Fibroblast of the aortic adventitia (primary cell): ENCODE data around the gene CPS1. TPM values are rescaled to one million over a fixed set of nuclear protein-coding genes. Genes with fewer than 3 reads are reported as not detected.

Experiments
- DNase-seq: peaks from one replicate; pipeline ENCODE4 v3.0.0-alpha.2; 2010; ENCODE audit warnings: low read depth
- H3K4me3 ChIP-seq: 2 replicates; pipeline ENCODE4 v1.5.1; 2011; ENCODE audit warnings: low read depth, mild to moderate bottlenecking, control low read depth, low read length, moderate library complexity
- total RNA-seq: library from RNA; depleted of rRNA; stranded (reverse); fragments of >200 nt; gene quantifications from 2 replicates; pipeline ENCODE4 v1.2.3, GENCODE V29; 2012; ENCODE audit warnings: low replicate concordance
- TF ChIP-seq, protein P1 (sequence below): IDR thresholded peaks from 2 replicates; pipeline ENCODE4 v1.5.1; 2011; ENCODE audit warnings: mild to moderate bottlenecking, low read length, control low read depth, inconsistent platforms; ENCODE audit not compliant: insufficient read depth

The CPS1 gene
- total RNA-seq, 1 donor = 35.7 TPM

DNA sequence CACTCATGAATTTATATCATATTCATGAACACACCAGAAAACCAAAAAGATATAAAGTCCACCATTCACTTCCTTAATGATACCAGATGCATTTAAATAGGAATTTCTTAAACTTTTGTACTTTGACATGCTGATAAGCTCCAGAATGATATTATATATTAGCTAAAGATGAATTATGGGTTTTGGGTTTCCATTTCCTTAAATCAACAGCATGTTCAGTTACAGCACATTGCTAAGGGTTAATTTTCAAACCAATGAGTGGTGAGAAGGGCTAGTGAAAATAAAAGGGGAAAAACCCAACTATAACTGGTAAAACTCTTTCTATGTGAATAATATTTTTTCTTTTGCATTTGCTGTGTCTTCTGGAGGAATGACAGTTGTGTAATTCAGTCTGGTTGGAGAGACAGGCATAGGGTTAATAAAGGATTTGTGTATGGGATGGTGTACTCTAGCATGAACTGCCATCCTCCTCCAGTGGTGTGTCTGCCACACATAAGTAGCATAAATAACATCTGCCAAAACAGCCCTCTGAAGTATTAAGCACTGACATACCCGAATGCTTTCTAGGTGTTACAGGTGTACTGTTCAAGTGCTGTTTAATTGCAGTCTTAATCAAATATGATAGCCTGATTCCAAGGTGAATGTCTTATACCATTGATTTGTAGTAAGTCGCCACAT lies 19.3 kb upstream of the CPS1 start:
- DNase-seq = no peak
- TF ChIP-seq, protein P1, sequence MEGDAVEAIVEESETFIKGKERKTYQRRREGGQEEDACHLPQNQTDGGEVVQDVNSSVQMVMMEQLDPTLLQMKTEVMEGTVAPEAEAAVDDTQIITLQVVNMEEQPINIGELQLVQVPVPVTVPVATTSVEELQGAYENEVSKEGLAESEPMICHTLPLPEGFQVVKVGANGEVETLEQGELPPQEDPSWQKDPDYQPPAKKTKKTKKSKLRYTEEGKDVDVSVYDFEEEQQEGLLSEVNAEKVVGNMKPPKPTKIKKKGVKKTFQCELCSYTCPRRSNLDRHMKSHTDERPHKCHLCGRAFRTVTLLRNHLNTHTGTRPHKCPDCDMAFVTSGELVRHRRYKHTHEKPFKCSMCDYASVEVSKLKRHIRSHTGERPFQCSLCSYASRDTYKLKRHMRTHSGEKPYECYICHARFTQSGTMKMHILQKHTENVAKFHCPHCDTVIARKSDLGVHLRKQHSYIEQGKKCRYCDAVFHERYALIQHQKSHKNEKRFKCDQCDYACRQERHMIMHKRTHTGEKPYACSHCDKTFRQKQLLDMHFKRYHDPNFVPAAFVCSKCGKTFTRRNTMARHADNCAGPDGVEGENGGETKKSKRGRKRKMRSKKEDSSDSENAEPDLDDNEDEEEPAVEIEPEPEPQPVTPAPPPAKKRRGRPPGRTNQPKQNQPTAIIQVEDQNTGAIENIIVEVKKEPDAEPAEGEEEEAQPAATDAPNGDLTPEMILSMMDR = no peak

DNA sequence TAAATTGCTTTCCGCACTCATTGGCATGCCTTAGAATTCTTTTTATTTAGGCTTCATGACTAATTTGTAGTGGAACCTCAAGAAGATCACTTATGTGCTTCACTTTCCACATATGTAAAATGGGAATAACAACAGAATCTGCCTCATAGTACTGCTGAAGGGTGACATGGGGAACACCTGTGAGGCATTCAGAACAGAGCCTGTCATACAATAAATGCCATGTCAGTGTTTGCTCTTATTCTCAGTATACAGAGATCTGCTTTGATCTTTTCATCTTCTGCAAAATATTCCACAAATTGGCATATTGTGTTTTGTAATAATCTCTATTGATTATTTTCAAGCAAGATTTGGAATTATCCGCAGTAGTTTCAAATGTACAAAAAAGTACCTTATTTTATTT lies 17.4 kb upstream of the CPS1 start:
- DNase-seq = no peak
- no peak overlapping the region for H3K4me3 ChIP-seq
- TF ChIP-seq, protein P1 = no peak

More for the DNA sequence above, 19.3 kb upstream of the CPS1 start:
- H3K4me3 ChIP-seq = no peak overlapping the region

DNA sequence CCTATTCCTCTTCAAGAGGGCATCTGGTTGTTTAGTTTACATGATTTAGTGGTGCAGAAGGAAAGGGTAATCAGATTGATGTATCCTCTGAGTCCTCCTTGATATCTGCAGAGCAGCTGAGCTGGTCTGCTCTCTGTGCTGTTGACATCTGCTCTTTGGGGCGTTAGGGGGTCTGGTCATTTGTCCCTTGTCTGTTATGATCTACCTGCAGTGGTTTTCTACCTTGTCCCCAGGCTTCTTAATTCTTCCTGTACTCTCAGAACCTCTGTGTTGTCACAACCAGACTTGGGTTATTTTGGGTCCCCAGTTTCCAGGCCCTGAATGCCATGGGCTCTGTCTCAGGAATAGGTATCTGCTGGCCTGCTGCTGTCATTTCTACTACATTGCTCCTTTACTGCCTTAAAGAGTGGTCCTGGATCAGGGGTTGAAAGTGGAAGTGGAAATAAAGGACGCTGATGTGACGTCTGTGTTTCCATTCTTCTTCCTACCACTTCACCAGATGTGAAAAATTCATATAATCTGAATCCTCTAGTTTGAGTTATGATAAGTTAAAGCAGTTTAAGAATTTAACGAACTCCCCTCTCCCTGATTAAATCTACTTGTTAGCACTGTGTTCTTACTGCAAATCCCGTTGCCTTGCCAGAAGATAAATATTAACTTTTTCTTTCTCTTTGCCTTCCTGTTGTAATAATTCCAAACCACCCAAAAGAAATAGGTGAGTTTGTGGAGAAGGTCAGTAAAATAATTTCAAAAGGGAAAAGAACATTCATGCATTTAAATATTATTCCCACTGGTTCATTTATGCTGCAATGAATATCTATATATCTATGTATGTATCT lies 16.6 kb upstream of the CPS1 start:
- TF ChIP-seq, protein P1 = no peak
- no peak for DNase-seq
- no peak overlapping the region for H3K4me3 ChIP-seq

DNA sequence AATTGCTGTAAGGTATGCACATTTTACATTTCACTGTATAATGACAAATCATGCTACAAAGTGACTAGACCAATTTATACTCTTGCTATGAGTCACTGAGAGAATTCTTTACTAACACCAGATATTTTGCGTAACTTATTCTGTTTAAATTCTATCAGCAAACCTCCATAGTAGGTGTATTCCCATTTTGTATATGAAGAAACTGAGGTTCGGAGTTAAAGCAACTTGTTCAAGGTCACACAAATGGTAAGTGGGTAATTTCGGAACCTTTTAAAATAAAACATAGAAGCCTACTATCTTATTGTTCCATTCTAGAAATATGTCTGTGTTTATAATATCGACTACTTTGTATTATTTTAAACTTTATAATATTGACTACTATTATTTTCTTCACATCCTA lies 15.9 kb upstream of the CPS1 start:
- no peak overlapping the region for H3K4me3 ChIP-seq
- DNase-seq = no peak
- TF ChIP-seq, protein P1 = no peak

DNA sequence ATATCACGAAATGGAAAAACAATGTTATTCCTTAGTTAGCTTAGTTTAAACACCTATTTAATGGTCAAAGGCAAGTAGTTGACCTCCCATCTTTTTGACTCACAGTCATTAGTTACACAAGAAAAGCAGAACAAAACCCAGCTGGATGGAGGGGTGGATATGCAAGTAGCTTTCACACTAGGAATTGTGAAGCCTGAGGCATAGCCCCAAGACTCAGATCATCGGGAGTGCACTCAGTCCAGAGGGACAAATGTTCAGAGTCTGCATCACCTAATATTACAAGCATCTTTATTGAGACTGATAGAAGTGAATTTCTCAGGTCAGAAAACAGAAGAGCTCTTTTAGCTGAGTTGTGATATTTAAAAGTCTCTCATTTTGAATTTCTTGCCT lies 15.5 kb upstream of the CPS1 start:
- DNase-seq = no peak
- TF ChIP-seq, protein P1 = no peak
- no peak overlapping the region for H3K4me3 ChIP-seq

DNA sequence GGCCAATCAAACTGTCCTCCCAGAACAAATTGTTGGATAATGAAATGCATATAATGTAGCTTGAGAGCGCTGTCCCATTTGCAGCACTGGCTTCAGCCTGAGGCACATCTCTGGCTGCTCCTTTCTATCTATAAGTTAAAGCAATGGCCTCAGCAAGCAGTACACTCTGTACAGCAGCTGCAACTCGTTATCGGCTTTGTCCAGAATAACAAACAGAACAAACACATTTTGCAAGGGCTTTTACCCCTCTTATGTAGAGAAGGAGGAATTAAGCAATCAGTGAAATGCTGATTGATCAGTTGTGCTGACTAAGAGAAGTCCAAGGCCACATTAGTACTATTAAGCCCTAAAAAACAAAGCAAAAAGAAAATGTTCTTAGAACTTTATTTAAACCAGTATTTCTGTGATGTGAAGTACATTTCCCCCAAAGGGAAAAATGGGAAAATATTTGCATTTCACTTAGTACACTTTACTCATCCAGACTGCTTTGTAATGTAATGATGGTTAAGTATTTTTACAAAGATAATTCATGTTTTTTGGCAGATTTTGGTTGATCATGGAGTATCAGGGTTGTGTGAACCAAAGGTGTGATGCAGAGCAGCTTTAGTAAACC lies 15.0 kb upstream of the CPS1 start:
- TF ChIP-seq, protein P1 = no peak
- no peak for DNase-seq
- H3K4me3 ChIP-seq = no peak overlapping the region
